ENCODE results near the gene HERPUD1. TPM values are rescaled to one million over a fixed set of nuclear protein-coding genes. Genes with fewer than 3 reads are reported as not detected.

The HERPUD1 gene
- total RNA-seq, 2 experiments from 2014 or later, result 159 TPM

Small RNA genes lying within 50 kb of the gene (microRNA-seq; reads per million reads assigned to microRNA genes)
- not detected for gene MIR6863 (ENCODE audit: borderline microRNAs expressed, borderline number of aligned reads, borderline replicate concordance)

Other genes starting within 250 kb of the HERPUD1 start
- gene MT1X, start 249.7 kb upstream of the HERPUD1 start, total RNA-seq, result 10 to 100 TPM; 31.9 to 38.1 TPM
- gene NUP93, start 202.0 kb upstream of the HERPUD1 start, total RNA-seq, result 100 to 1,000 TPM; 131 to 133 TPM
- gene SLC12A3, start 66.9 kb upstream of the HERPUD1 start, total RNA-seq, result not detected
- gene CETP, start 29.8 kb downstream of the HERPUD1 start, total RNA-seq, result not detected
- 100 to 1,000 TPM; 151 to 167 TPM for gene NLRC5, start 57.4 kb downstream of the HERPUD1 start, total RNA-seq
- 1 to 10 TPM; 7.3 to 8.1 TPM for gene CPNE2, start 160.4 kb downstream of the HERPUD1 start, total RNA-seq

Measured in activated CD4-positive, alpha-beta memory T cell treated with anti-CD3 and anti-CD28 coated beads for 36 hours (primary cell).